GM12874 (cell line): ENCODE data around the gene SPAG6.

Experiments used
- TF ChIP-seq, protein P1 (sequence below): IDR thresholded peaks from 2 replicates; pipeline ENCODE4 v1.5.1; 2011; ENCODE audit warnings: low read depth, mild to moderate bottlenecking, control low read depth, low read length, moderate library complexity; ENCODE audit not compliant: insufficient read depth

SPAG6 gene

DNA sequence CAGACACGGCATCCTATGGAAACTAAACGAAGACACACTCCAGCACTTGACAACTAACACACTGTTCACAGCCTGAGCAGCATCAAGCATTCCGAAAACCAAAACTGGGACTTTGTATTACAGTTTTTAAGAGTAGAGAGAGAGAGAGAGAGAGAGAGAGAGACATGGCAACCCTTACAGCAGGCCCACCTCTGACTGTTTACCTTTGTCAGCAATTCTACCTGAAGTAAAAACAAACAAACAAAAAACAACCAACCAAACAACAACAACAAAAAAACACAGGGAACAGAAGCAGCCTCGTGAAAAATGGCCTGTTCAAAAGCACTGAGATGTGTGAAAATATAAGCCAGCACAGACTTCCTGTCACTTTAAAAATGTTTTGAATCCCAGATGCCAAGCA lies 118.0 kb downstream of the SPAG6 start:
- TF ChIP-seq, protein P1, sequence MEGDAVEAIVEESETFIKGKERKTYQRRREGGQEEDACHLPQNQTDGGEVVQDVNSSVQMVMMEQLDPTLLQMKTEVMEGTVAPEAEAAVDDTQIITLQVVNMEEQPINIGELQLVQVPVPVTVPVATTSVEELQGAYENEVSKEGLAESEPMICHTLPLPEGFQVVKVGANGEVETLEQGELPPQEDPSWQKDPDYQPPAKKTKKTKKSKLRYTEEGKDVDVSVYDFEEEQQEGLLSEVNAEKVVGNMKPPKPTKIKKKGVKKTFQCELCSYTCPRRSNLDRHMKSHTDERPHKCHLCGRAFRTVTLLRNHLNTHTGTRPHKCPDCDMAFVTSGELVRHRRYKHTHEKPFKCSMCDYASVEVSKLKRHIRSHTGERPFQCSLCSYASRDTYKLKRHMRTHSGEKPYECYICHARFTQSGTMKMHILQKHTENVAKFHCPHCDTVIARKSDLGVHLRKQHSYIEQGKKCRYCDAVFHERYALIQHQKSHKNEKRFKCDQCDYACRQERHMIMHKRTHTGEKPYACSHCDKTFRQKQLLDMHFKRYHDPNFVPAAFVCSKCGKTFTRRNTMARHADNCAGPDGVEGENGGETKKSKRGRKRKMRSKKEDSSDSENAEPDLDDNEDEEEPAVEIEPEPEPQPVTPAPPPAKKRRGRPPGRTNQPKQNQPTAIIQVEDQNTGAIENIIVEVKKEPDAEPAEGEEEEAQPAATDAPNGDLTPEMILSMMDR, result no peak

DNA sequence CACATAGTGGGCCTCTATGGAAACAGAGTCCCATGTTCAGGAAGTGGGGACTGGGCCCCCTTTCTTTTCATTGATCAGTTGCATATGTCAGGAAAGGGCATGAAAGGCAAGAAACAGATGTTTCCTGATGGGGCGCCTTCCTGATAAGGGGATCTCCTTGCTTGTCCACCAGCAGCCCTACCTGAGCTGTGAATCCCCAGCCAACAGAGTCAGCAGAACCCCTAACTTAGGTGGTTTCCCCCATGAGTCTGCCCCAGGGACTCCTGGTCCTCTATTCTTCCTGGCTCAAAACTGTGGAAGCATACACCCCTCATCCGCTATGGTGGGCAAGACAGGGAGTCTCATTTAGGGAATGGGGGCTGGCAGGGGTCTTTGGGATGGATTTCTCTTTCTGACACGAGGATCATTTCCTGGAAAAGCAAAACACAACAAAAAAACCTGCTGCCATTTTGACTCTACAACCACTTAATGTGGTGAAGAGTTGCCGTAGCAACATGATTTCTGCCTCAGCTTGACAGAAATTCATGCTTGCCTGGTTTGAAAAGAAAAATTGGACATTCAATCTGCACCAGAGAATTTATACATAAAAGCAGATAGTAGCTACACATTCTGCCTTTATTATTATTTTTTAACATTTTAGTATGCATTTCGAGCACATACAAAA lies 119.8 kb downstream of the SPAG6 start:
- TF ChIP-seq, protein P1, result no peak

DNA sequence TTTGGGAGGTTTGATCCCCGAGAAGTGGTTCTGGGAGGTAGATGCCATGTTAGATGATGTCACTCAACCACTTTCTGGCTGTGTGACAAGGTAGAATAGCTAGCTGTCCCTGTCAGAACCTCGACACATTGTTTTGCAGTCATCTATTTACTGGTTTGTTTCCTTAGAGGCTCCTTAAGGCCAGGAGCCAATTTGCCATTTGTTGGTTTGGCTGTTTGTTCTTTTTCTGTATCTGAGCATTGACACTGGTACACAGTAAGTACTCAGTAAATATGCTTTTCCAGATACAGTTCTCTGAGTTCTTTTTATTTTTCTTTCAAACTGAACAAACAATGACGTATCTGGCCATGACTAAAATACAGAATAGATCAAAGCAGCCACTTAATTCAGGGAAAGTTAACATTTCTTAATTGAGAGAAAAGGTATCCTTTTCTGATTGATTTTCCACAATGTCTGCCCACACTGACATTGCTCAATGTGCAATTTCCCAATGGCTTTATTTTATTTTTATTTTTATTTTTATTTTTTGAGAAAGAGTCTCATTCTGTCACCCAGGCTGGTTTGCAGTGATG lies 121.6 kb downstream of the SPAG6 start:
- TF ChIP-seq, protein P1, result no peak
